HepG2 (cell line): Measurements from ENCODE around the gene RFC2. TPM values are rescaled to one million over a fixed set of nuclear protein-coding genes. Genes with fewer than 3 reads are reported as not detected.

ENCODE experiments used
- ATAC-seq: fragments of 200-7000 bp; cut with Tn5 transposase; 3 replicates; pipeline ENCODE4 v1.9.1; 2020; ENCODE audit warnings: mild to moderate bottlenecking, moderate library complexity
- BruUV-seq: library from RNA; stranded (reverse); fragments of 400-500 nt; replicated peaks from 2 replicates; lab custom pipeline; 2021; lab: Mats Ljungman, UMichigan
- CTCF ChIA-PET: fragments of 300-600 bp; formaldehyde crosslinking; extraction: SDS; loops from one replicate; lab custom pipeline; 2021; ENCODE audit warnings: low total read pairs, inconsistent platforms, low intra/inter-chr PET ratio; lab: Yijun Ruan, JAX
- POLR2A ChIA-PET: fragments of 350-600 bp; sonication (Branson Sonifier 250); formaldehyde crosslinking; loops from one replicate; lab custom pipeline; 2020; ENCODE audit warnings: antibody characterized with exemption, inconsistent platforms; lab: Yijun Ruan, JAX
- DNase-seq: peaks from one replicate; pipeline ENCODE4 v3.0.0-alpha.2; 2015; ENCODE audit warnings: low spot score
- FAIRE-seq: peaks from 3 replicates; lab custom pipeline; 2011; peaks lifted over from hg19 to GRCh38; lab: Jason Lieb, UNC
- H2AFZ ChIP-seq: one replicate; pipeline ENCODE4 v1.6.1; 2011; ENCODE audit warnings: low read length, inconsistent platforms
- H3K27ac ChIP-seq: fragments of 300-600 bp; 3 replicates; pipeline ENCODE4 v1.8.0; 2011; ENCODE audit warnings: mixed run types, mild to moderate bottlenecking, mixed read lengths, low read length, inconsistent platforms; ENCODE audit not compliant: insufficient read depth; ENCODE audit errors: extremely low read length
- H3K27me3 ChIP-seq, 2 experiments: fragments of 200-600 bp in 1 of 2; 2 replicates in 1 of 2; 3 replicates in 1 of 2; pipeline versions ENCODE4 v1.6.0 to v1.8.0; 2011; ENCODE audit warnings: low read length in 2 of 2, mild to moderate bottlenecking in 2 of 2, moderate library complexity in 2 of 2, inconsistent platforms in 1 of 2; ENCODE audit not compliant: insufficient read depth in 2 of 2, control insufficient read depth in 1 of 2
- H3K36me3 ChIP-seq, 2 experiments: fragments of 200-600 bp in 1 of 2; replicated peaks in 1 of 2; 2 replicates in 1 of 2; 3 replicates in 1 of 2; pipeline versions ENCODE4 v1.5.1 to v1.8.0; 2011; ENCODE audit warnings: low read length in 2 of 2, inconsistent platforms in 1 of 2; ENCODE audit not compliant: insufficient read depth in 2 of 2, control insufficient read depth in 1 of 2
- H3K4me1 ChIP-seq: 2 replicates; pipeline ENCODE4 v1.5.1; 2012; ENCODE audit warnings: low read length, inconsistent platforms; ENCODE audit not compliant: insufficient read depth
- H3K4me2 ChIP-seq: 2 replicates; pipeline ENCODE4 v1.6.0; 2011; ENCODE audit warnings: low read depth, low read length, inconsistent platforms
- H3K4me3 ChIP-seq, 3 experiments: fragments of 200-600 bp in 1 of 3; sonication (generic), shearing (Covaris generic) in 1 of 3; replicated peaks in 1 of 3; 2 replicates each; pipeline ENCODE4 v1.5.1; 2011 to 2016; ENCODE audit warnings: low read length in 3 of 3, inconsistent platforms in 2 of 3, low read depth in 2 of 3, mild to moderate bottlenecking in 2 of 3, control low read depth in 1 of 3, mixed read lengths in 1 of 3; ENCODE audit not compliant: insufficient read depth in 1 of 3
- H3K79me2 ChIP-seq: one replicate; pipeline ENCODE4 v1.6.1; 2011; ENCODE audit warnings: low read length, inconsistent platforms; ENCODE audit not compliant: insufficient read depth
- H3K9ac ChIP-seq: 2 replicates; pipeline ENCODE4 v1.6.0; 2011; ENCODE audit warnings: mild to moderate bottlenecking, low read depth, low read length, inconsistent platforms; ENCODE audit not compliant: insufficient read depth
- H3K9me3 ChIP-seq: 2 replicates; pipeline ENCODE4 v1.5.1; 2012; ENCODE audit warnings: mild to moderate bottlenecking, low read length
- H4K20me1 ChIP-seq: 2 replicates; pipeline ENCODE4 v1.6.0; 2011; ENCODE audit warnings: inconsistent platforms, mild to moderate bottlenecking, low read length, moderate library complexity; ENCODE audit not compliant: insufficient read depth
- ELF1 ChIP-seq: sonication (generic); formaldehyde crosslinking; IDR thresholded peaks from 2 replicates; pipeline ENCODE4 v1.4.0; 2020; ENCODE audit warnings: missing genetic modification reagents
- HMG20B ChIP-seq: conservative IDR thresholded peaks from 2 replicates; pipeline ENCODE4 v1.6.1; 2016; ENCODE audit warnings: missing genetic modification reagents, missing compliant biosample characterization
- HNF4A ChIP-seq: sonication (generic); formaldehyde crosslinking; IDR thresholded peaks from 2 replicates; pipeline ENCODE4 v1.4.0; 2020; ENCODE audit warnings: missing genetic modification reagents
- IRX3 ChIP-seq: sonication (generic); formaldehyde crosslinking; IDR thresholded peaks from 2 replicates; pipeline ENCODE4 v1.8.1; 2023; ENCODE audit warnings: mild to moderate bottlenecking, low read depth, missing genetic modification reagents, borderline replicate concordance
- NFE2L2 ChIP-seq: fragments of 150-350 bp; IDR thresholded peaks from 2 replicates; pipeline ENCODE4 v1.6.1; 2014; ENCODE audit warnings: low read length
- PHF21A ChIP-seq: sonication (generic); formaldehyde crosslinking; IDR thresholded peaks from 2 replicates; pipeline ENCODE4 v1.5.0; 2020; ENCODE audit warnings: mild to moderate bottlenecking, missing genetic modification reagents
- ZNF563 ChIP-seq: sonication (generic); formaldehyde crosslinking; IDR thresholded peaks from 2 replicates; pipeline ENCODE4 v1.8.0; 2022; ENCODE audit warnings: mild to moderate bottlenecking, moderate library complexity, missing genetic modification reagents
- ZSCAN25 ChIP-seq: sonication (generic); formaldehyde crosslinking; IDR thresholded peaks from 2 replicates; pipeline ENCODE4 v1.8.0; 2022; ENCODE audit warnings: mild to moderate bottlenecking, missing genetic modification reagents
- WGBS: methylation state at CpG from one replicate; pipeline ENCODE4 v1.1.6; 2017; ENCODE audit warnings: low lambda C conversion rate; 5-methylcytosine and 5-hydroxymethylcytosine counted together
- in situ Hi-C: cut with HindIII; loops from 2 replicates; pipeline ENCODE4 v1.10.0; 2017; ENCODE audit warnings: low pct_unique_long_range_greater_than_20kb; ENCODE audit not compliant: extremely low pct_ligation_motif_present
- intact Hi-C: fragments of 100-400 bp; cut with micrococcal nuclease; formaldehyde crosslinking; loops from one replicate; pipeline ENCODE4 v1.10.0; 2022; ENCODE audit not compliant: unreplicated experiment
- polyA plus RNA-seq, 8 experiments: library from polyadenylated mRNA; depleted of rRNA in 3 of 8; stranded (reverse) in 7 of 8; unstranded in 1 of 8; fragments of >200 nt; fragmentation: Illumina TruSeq in 4 of 8; extraction: Trizol in 4 of 8; gene quantifications; 2 replicates each; pipeline versions ENCODE4 v1.2.1 to v1.2.3, GENCODE V29; 2011 to 2016; ENCODE audit warnings: low read depth in 4 of 8, missing spikeins in 1 of 8, mixed read lengths in 1 of 8; ENCODE audit not compliant: insufficient read depth in 1 of 8
- total RNA-seq, 5 experiments: library from RNA; depleted of rRNA; stranded (reverse); fragments of >200 nt; fragmentation: Illumina TruSeq; extraction: Trizol; gene quantifications; 2 replicates each; pipeline ENCODE4 v1.2.3, GENCODE V29; 2016; ENCODE audit warnings: low read depth in 1 of 5
- TF ChIP-seq, protein P1 (sequence below): sonication (generic); formaldehyde crosslinking; IDR thresholded peaks from 2 replicates; pipeline ENCODE4 v1.5.0; 2020; ENCODE audit warnings: mild to moderate bottlenecking, missing genetic modification reagents
- TF ChIP-seq, protein P2 (sequence below): sonication (generic); formaldehyde crosslinking; IDR thresholded peaks from 2 replicates; pipeline ENCODE4 v1.4.0; 2020; ENCODE audit warnings: missing genetic modification reagents
- TF ChIP-seq, protein P3 (sequence below): sonication (generic); formaldehyde crosslinking; conservative IDR thresholded peaks from 2 replicates; pipeline ENCODE4 v1.4.0; 2020; ENCODE audit warnings: mild to moderate bottlenecking, missing genetic modification reagents, moderate library complexity

The RFC2 gene
- total and polyA plus RNA-seq, 2 of the 13 experiments (the other 11 are each of a cell fraction or from before 2014, with no cell fraction given): 14.6 to 43.5 TPM

DNA sequence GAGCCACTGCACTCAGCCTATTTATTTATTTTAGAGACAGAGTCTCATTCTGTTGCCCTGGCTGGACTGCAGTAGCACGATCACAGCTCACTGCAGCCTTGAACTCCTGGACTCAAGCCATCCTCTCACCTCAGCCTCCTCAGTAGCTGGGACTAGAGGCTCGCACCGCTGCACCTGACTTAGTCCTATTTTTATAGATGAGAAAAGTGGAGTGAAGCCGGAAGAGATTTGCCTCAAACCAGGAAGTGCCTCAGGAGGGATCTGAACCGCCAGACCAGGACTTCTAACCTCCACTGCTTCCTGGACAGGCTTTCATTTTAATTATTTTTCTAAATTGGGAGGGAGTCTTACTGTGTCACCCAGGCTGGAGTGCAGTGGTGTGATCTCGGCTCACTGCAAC is 17.5 kb upstream of the RFC2 start:
- in situ Hi-C loops (no loop called here), intact Hi-C loops (no loop called here)
- Histone ChIP-seq H3K27ac (no peak overlapping the region), H3K4me2 (peak overlapping the region; percentile 72), H3K4me1 (peaks cover 53% of the 10 kb centered on the region), H3K4me3 (peak overlapping the region in 1 of 3 experiments; percentile 50; a peak in 1 of 6 replicates), H3K36me3 (no peaks in the 10 kb centered on the region), H3K27me3 (no peaks in the 10 kb centered on the region), H3K9ac (no peak overlapping the region; the same call in 1 of the 2 replicates), H4K20me1 (no peaks in the 10 kb centered on the region), H3K9me3 (no peaks in the 10 kb centered on the region), H3K79me2 (no peaks in the 10 kb centered on the region), H2AFZ (no peak overlapping the region)
- 64% methylated on average over 6 of the region's 6 CpGs for WGBS
- FAIRE-seq (peak; percentile 32), ATAC-seq (no peak), DNase-seq (no peak)
- BruUV-seq: no TSS peak
- TF ChIP-seq, protein P1, sequence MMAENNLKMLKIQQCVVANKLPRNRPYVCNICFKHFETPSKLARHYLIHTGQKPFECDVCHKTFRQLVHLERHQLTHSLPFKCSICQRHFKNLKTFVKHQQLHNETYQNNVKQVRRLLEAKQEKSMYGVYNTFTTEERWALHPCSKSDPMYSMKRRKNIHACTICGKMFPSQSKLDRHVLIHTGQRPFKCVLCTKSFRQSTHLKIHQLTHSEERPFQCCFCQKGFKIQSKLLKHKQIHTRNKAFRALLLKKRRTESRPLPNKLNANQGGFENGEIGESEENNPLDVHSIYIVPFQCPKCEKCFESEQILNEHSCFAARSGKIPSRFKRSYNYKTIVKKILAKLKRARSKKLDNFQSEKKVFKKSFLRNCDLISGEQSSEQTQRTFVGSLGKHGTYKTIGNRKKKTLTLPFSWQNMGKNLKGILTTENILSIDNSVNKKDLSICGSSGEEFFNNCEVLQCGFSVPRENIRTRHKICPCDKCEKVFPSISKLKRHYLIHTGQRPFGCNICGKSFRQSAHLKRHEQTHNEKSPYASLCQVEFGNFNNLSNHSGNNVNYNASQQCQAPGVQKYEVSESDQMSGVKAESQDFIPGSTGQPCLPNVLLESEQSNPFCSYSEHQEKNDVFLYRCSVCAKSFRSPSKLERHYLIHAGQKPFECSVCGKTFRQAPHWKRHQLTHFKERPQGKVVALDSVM (CRISPR knock-in tag): peak; percentile 98
- peak; percentile 53; the same call in 1 of the 2 replicates for TF ChIP-seq ELF1 (CRISPR knock-in tag)
- no peak for TF ChIP-seq NFE2L2
- TF ChIP-seq, protein P2, sequence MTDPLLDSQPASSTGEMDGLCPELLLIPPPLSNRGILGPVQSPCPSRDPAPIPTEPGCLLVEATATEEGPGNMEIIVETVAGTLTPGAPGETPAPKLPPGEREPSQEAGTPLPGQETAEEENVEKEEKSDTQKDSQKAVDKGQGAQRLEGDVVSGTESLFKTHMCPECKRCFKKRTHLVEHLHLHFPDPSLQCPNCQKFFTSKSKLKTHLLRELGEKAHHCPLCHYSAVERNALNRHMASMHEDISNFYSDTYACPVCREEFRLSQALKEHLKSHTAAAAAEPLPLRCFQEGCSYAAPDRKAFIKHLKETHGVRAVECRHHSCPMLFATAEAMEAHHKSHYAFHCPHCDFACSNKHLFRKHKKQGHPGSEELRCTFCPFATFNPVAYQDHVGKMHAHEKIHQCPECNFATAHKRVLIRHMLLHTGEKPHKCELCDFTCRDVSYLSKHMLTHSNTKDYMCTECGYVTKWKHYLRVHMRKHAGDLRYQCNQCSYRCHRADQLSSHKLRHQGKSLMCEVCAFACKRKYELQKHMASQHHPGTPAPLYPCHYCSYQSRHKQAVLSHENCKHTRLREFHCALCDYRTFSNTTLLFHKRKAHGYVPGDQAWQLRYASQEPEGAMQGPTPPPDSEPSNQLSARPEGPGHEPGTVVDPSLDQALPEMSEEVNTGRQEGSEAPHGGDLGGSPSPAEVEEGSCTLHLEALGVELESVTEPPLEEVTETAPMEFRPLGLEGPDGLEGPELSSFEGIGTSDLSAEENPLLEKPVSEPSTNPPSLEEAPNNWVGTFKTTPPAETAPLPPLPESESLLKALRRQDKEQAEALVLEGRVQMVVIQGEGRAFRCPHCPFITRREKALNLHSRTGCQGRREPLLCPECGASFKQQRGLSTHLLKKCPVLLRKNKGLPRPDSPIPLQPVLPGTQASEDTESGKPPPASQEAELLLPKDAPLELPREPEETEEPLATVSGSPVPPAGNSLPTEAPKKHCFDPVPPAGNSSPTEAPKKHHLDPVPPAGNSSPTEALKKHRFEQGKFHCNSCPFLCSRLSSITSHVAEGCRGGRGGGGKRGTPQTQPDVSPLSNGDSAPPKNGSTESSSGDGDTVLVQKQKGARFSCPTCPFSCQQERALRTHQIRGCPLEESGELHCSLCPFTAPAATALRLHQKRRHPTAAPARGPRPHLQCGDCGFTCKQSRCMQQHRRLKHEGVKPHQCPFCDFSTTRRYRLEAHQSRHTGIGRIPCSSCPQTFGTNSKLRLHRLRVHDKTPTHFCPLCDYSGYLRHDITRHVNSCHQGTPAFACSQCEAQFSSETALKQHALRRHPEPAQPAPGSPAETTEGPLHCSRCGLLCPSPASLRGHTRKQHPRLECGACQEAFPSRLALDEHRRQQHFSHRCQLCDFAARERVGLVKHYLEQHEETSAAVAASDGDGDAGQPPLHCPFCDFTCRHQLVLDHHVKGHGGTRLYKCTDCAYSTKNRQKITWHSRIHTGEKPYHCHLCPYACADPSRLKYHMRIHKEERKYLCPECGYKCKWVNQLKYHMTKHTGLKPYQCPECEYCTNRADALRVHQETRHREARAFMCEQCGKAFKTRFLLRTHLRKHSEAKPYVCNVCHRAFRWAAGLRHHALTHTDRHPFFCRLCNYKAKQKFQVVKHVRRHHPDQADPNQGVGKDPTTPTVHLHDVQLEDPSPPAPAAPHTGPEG: peak; percentile 79; the same call in 1 of the 2 replicates
- TF ChIP-seq PHF21A (CRISPR knock-in tag): peak; percentile 47; the same call in 1 of the 2 replicates
- TF ChIP-seq ZSCAN25: 0 out of 2 replicates have a peak, but pooled peaks have one; percentile 35
- no peak for TF ChIP-seq ZNF563
- TF ChIP-seq, protein P3, sequence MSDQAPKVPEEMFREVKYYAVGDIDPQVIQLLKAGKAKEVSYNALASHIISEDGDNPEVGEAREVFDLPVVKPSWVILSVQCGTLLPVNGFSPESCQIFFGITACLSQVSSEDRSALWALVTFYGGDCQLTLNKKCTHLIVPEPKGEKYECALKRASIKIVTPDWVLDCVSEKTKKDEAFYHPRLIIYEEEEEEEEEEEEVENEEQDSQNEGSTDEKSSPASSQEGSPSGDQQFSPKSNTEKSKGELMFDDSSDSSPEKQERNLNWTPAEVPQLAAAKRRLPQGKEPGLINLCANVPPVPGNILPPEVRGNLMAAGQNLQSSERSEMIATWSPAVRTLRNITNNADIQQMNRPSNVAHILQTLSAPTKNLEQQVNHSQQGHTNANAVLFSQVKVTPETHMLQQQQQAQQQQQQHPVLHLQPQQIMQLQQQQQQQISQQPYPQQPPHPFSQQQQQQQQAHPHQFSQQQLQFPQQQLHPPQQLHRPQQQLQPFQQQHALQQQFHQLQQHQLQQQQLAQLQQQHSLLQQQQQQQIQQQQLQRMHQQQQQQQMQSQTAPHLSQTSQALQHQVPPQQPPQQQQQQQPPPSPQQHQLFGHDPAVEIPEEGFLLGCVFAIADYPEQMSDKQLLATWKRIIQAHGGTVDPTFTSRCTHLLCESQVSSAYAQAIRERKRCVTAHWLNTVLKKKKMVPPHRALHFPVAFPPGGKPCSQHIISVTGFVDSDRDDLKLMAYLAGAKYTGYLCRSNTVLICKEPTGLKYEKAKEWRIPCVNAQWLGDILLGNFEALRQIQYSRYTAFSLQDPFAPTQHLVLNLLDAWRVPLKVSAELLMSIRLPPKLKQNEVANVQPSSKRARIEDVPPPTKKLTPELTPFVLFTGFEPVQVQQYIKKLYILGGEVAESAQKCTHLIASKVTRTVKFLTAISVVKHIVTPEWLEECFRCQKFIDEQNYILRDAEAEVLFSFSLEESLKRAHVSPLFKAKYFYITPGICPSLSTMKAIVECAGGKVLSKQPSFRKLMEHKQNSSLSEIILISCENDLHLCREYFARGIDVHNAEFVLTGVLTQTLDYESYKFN (CRISPR knock-in tag): peak; percentile 30; the same call in 1 of the 2 replicates
- TF ChIP-seq IRX3 (CRISPR knock-in tag): no peak
- peak; percentile 42 for TF ChIP-seq HNF4A (CRISPR knock-in tag)
- TF ChIP-seq HMG20B (CRISPR knock-in tag): no peak
- CTCF ChIA-PET: interaction anchor here (0.7 kb wide), 1 partner anchor 18 kb away, joined by 3 read pairs; the partner anchor contains the start of gene CLIP2
- POLR2A ChIA-PET: interaction anchor here (1.1 to 5.9 kb wide), 4 partner anchors 8 to 51 kb away, joined by 3 to 60 read pairs (median 7); partner anchors contain the start of gene CLIP2
